Measurements from ENCODE around the gene OR10S1. TPM values are rescaled to one million over a fixed set of nuclear protein-coding genes. Genes with fewer than 3 reads are reported as not detected.
"Not testable (repeated sequence)": the region's sequence is repeated elsewhere in the genome, so short reads cannot be mapped to it uniquely, and the experiment has no call there.

Gene OR10S1, protein sequence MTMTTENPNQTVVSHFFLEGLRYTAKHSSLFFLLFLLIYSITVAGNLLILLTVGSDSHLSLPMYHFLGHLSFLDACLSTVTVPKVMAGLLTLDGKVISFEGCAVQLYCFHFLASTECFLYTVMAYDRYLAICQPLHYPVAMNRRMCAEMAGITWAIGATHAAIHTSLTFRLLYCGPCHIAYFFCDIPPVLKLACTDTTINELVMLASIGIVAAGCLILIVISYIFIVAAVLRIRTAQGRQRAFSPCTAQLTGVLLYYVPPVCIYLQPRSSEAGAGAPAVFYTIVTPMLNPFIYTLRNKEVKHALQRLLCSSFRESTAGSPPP
- not detected for polyA plus RNA-seq (ENCODE audit: insufficient read length in 4 of 4)

GRCh38 chr11:123977731-123978347 is at the start of gene OR10S1:
OR10S1 (minus strand) TSS chr11:123977781; CDS start chr11:123977664, 117 bp downstream.
- DNase-seq (ENCODE audit: low read depth in 4 of 4, low spot score in 2 of 4), result no peak

- DNase-seq (ENCODE audit: low read depth in 4 of 4, low spot score in 2 of 4), result no peak
These were observed 48.9 kb upstream of the OR10S1 start, which contains the start of gene OR10G8 for GRCh38 chr11:124026498-124026897. OR10G8 (plus strand) TSS chr11:124026798; CDS start chr11:124029623, 2,825 bp downstream.

DNA sequence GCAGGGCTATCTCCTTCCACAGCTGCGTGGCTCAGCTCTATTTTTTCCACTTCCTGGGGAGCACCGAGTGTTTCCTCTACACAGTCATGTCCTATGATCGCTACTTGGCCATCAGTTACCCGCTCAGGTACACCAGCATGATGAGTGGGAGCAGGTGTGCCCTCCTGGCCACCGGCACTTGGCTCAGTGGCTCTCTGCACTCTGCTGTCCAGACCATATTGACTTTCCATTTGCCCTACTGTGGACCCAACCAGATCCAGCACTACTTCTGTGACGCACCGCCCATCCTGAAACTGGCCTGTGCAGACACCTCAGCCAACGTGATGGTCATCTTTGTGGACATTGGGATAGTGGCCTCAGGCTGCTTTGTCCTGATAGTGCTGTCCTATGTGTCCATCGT is 38.3 kb upstream of the OR10S1 start:
- not testable (repeated sequence) for DNase-seq (ENCODE audit: low read depth in 4 of 4, low spot score in 2 of 4)

GRCh38 chr11:124012697-124013096 is 35.1 kb upstream of the OR10S1 start, which contains the start of gene OR10G4:
OR10G4 (plus strand) TSS chr11:124012997; CDS start chr11:124015575, 2,578 bp downstream.
- no peak for DNase-seq (ENCODE audit: low read depth in 4 of 4, low spot score in 2 of 4)

- no peak for DNase-seq (ENCODE audit: low read depth in 4 of 4, low spot score in 2 of 4)
These were observed 17.5 kb upstream of the OR10S1 start, which contains the start of gene OR10G6 for GRCh38 chr11:123995119-123995518. OR10G6 (minus strand) TSS chr11:123995161; CDS start chr11:123995161, 0 bp downstream.

DNA sequence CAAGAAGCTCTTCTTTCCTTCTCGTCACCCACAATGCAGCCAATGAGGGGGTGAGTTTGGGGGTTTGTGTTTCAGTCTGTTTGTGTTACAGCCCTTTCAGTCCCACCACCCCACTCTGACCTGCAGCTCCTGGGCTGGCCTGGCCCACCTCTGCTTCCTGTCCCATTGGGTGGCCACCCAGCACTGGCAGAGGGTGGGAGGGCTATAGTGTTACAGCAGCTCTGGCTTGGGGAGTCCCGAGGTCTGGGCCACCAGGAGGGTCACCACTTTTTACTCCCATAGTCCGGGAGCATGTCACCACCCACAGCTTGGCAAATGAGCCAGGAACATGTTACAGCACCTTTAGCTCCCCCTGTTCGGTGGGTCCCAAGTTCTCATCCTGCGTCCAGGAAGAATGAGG is 1.7 kb upstream of the OR10S1 start:
- no peak for DNase-seq (ENCODE audit: low read depth in 4 of 4, low spot score in 2 of 4)

- no peak for DNase-seq (ENCODE audit: low read depth in 4 of 4, low spot score in 2 of 4)
These were observed 616 bp downstream of the OR10S1 start for GRCh38 chr11:123976770-123977560.

- DNase-seq (ENCODE audit: low read depth in 4 of 4, low spot score in 2 of 4), result no peak
These were observed 3.8 kb downstream of the OR10S1 start for GRCh38 chr11:123973816-123974215.

GRCh38 chr11:123956752-123957151 is 20.8 kb downstream of the OR10S1 start:
- no peak for DNase-seq (ENCODE audit: low read depth in 4 of 4, low spot score in 2 of 4)

DNA sequence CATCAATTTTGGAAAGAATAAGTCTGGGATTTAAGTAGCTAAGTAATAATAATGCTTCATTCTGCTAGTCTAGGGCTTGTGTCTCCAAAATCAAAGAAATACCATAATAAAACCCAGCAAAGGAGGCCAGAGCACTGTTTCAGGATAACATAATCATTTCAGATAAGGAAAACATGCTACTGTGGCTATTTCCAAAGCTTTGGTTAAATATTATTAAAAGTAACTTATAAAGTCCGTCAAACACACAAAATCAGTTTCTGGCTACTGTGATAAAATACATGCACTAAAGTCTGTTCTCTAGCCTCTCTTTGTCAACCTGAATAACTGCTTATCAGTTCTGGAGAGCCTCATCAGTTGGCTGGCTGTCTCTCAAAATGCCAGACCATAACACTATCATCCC is 32.4 kb downstream of the OR10S1 start:
- no peak for DNase-seq (ENCODE audit: low read depth in 4 of 4, low spot score in 2 of 4)

- no peak for DNase-seq (ENCODE audit: low read depth in 4 of 4, low spot score in 2 of 4)
These were observed 33.8 kb downstream of the OR10S1 start, which contains the start of gene OR6T1 for GRCh38 chr11:123943738-123944137. OR6T1 (minus strand) TSS chr11:123943838; CDS start chr11:123943838, 0 bp downstream.

DNA sequence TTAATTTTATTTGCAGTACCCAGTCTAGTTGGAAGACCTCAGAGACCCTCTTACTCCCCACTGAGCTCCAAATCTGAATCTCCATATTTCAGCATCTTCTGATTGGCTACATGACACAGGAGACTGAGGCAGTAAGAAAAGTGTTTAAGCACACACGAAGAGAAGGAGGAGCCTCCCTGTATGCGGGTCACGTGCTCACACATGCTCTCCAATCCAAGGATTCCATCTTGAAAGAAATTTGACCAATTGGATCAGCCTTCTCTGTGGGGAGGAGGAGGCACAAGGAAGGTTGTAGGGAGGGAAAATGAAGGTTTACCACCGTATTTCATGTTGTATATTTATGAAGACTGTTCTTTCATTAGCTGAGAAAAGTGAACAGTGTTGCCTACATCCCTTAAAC is 35.2 kb downstream of the OR10S1 start:
- DNase-seq (ENCODE audit: low read depth in 4 of 4, low spot score in 2 of 4), result no peak

- no peak for DNase-seq (ENCODE audit: low read depth in 4 of 4, low spot score in 2 of 4)
These were observed 38.3 kb downstream of the OR10S1 start, which contains the start of gene OR4D5 for GRCh38 chr11:123939317-123939716. OR4D5 (plus strand) TSS chr11:123939617; CDS start chr11:123939617, 0 bp downstream.

Other genes starting within 250 kb of the OR10S1 start
- 10 to 100 TPM; 14.3 to 23.9 (median 18.9) TPM for gene ZNF202, start 236.1 kb downstream of the OR10S1 start, polyA plus RNA-seq (ENCODE audit: insufficient read length in 4 of 4)
- not detected for gene OR6X1, start 223.3 kb downstream of the OR10S1 start, polyA plus RNA-seq (ENCODE audit: insufficient read length in 4 of 4)
- not detected for gene OR6M1, start 171.4 kb downstream of the OR10S1 start, polyA plus RNA-seq (ENCODE audit: insufficient read length in 4 of 4)
- gene TMEM225, start 92.1 kb downstream of the OR10S1 start, polyA plus RNA-seq (ENCODE audit: insufficient read length in 4 of 4), result not detected
- under 1 TPM in 1 of 4 donors, not detected in 3; 0.03 TPM for gene OR8D4, start 75.6 kb downstream of the OR10S1 start, polyA plus RNA-seq (ENCODE audit: insufficient read length in 4 of 4)
- gene OR4D5, start 38.2 kb downstream of the OR10S1 start, polyA plus RNA-seq (ENCODE audit: insufficient read length in 4 of 4), result not detected
- not detected for gene OR6T1, start 33.9 kb downstream of the OR10S1 start, polyA plus RNA-seq (ENCODE audit: insufficient read length in 4 of 4)
- gene OR10G6, start 17.4 kb upstream of the OR10S1 start, polyA plus RNA-seq (ENCODE audit: insufficient read length in 4 of 4), result not detected
- gene OR10G4, start 35.2 kb upstream of the OR10S1 start, polyA plus RNA-seq (ENCODE audit: insufficient read length in 4 of 4), result under 1 TPM in 1 of 4 donors, not detected in 3; 0.05 TPM
- not detected for gene OR10G9, start 45.2 kb upstream of the OR10S1 start, polyA plus RNA-seq (ENCODE audit: insufficient read length in 4 of 4)
- not detected for gene OR10G8, start 49.0 kb upstream of the OR10S1 start, polyA plus RNA-seq (ENCODE audit: insufficient read length in 4 of 4)
- gene OR10G7, start 63.5 kb upstream of the OR10S1 start, polyA plus RNA-seq (ENCODE audit: insufficient read length in 4 of 4), result not detected
- 10 to 100 TPM; 12.4 to 16.6 (median 14.6) TPM for gene VWA5A, start 137.7 kb upstream of the OR10S1 start, polyA plus RNA-seq (ENCODE audit: insufficient read length in 4 of 4)
- not detected for gene OR10D3, start 205.6 kb upstream of the OR10S1 start, polyA plus RNA-seq (ENCODE audit: insufficient read length in 4 of 4)

All from left renal cortex interstitium (tissue), 4 donors.